HepG2 (cell line): ENCODE data around the gene PCDH12. TPM values are rescaled to one million over a fixed set of nuclear protein-coding genes. Genes with fewer than 3 reads are reported as not detected.

Experiments
- ARNT2 ChIP-seq: sonication (generic); formaldehyde crosslinking; IDR thresholded peaks from 2 replicates; pipeline ENCODE4 v1.8.0; 2022; ENCODE audit warnings: mild to moderate bottlenecking, low read depth, missing genetic modification reagents, moderate library complexity
- CENPT ChIP-seq: sonication (generic); formaldehyde crosslinking; IDR thresholded peaks from 2 replicates; pipeline ENCODE4 v1.8.0; 2022; ENCODE audit warnings: low read depth, mild to moderate bottlenecking, moderate library complexity, missing genetic modification reagents
- HMG20A ChIP-seq: IDR thresholded peaks from 2 replicates; pipeline ENCODE4 v1.6.1; 2016; ENCODE audit warnings: borderline replicate concordance
- JARID2 ChIP-seq: sonication (generic); formaldehyde crosslinking; IDR thresholded peaks from 2 replicates; pipeline ENCODE4 v1.8.1; 2023; ENCODE audit warnings: missing genetic modification reagents, inconsistent platforms; ENCODE audit not compliant: insufficient replicate concordance
- MED8 ChIP-seq: sonication (generic); formaldehyde crosslinking; IDR thresholded peaks from 2 replicates; pipeline ENCODE4 v1.8.1; 2023; ENCODE audit warnings: mild to moderate bottlenecking, missing genetic modification reagents; ENCODE audit not compliant: insufficient replicate concordance
- SNAI1 ChIP-seq: sonication (generic); formaldehyde crosslinking; IDR thresholded peaks from 2 replicates; pipeline ENCODE4 v1.5.0; 2020; ENCODE audit warnings: mild to moderate bottlenecking, missing genetic modification reagents, borderline replicate concordance
- ZNF260 ChIP-seq: sonication (generic); formaldehyde crosslinking; IDR thresholded peaks from 2 replicates; pipeline ENCODE4 v1.4.0; 2020; ENCODE audit warnings: missing genetic modification reagents, low read depth, mild to moderate bottlenecking, borderline replicate concordance
- ZNF44 ChIP-seq: sonication (generic); formaldehyde crosslinking; IDR thresholded peaks from 2 replicates; pipeline ENCODE4 v1.5.1; 2020; ENCODE audit warnings: mild to moderate bottlenecking, missing genetic modification reagents
- ZNF782 ChIP-seq: sonication (generic); formaldehyde crosslinking; IDR thresholded peaks from 2 replicates; pipeline ENCODE4 v1.4.0; 2020; ENCODE audit warnings: missing genetic modification reagents, mild to moderate bottlenecking, borderline replicate concordance
- polyA plus RNA-seq, 8 experiments: library from polyadenylated mRNA; depleted of rRNA in 3 of 8; stranded (reverse) in 7 of 8; unstranded in 1 of 8; fragments of >200 nt; fragmentation: Illumina TruSeq in 4 of 8; extraction: Trizol in 4 of 8; gene quantifications; 2 replicates each; pipeline versions ENCODE4 v1.2.1 to v1.2.3, GENCODE V29; 2011 to 2016; ENCODE audit warnings: low read depth in 4 of 8, missing spikeins in 1 of 8, mixed read lengths in 1 of 8; ENCODE audit not compliant: insufficient read depth in 1 of 8
- total RNA-seq, 5 experiments: library from RNA; depleted of rRNA; stranded (reverse); fragments of >200 nt; fragmentation: Illumina TruSeq; extraction: Trizol; gene quantifications; 2 replicates each; pipeline ENCODE4 v1.2.3, GENCODE V29; 2016; ENCODE audit warnings: low read depth in 1 of 5
- TF ChIP-seq, protein P1 (sequence below): sonication (generic); formaldehyde crosslinking; IDR thresholded peaks from 2 replicates; pipeline ENCODE4 v1.5.0; 2020; ENCODE audit warnings: mild to moderate bottlenecking, missing genetic modification reagents, borderline replicate concordance
- TF ChIP-seq, protein P2 (sequence below): sonication (generic); formaldehyde crosslinking; IDR thresholded peaks from 2 replicates; pipeline ENCODE4 v1.5.0; 2020; ENCODE audit warnings: missing genetic modification reagents
- TF ChIP-seq, protein P3 (sequence below): sonication (generic); formaldehyde crosslinking; IDR thresholded peaks from 2 replicates; pipeline ENCODE4 v1.5.1; 2020; ENCODE audit warnings: mild to moderate bottlenecking, missing genetic modification reagents, borderline replicate concordance

Gene PCDH12
- total and polyA plus RNA-seq, 2 of the 13 experiments (the other 11 are each of a cell fraction or from before 2014, with no cell fraction given), result not detected

DNA sequence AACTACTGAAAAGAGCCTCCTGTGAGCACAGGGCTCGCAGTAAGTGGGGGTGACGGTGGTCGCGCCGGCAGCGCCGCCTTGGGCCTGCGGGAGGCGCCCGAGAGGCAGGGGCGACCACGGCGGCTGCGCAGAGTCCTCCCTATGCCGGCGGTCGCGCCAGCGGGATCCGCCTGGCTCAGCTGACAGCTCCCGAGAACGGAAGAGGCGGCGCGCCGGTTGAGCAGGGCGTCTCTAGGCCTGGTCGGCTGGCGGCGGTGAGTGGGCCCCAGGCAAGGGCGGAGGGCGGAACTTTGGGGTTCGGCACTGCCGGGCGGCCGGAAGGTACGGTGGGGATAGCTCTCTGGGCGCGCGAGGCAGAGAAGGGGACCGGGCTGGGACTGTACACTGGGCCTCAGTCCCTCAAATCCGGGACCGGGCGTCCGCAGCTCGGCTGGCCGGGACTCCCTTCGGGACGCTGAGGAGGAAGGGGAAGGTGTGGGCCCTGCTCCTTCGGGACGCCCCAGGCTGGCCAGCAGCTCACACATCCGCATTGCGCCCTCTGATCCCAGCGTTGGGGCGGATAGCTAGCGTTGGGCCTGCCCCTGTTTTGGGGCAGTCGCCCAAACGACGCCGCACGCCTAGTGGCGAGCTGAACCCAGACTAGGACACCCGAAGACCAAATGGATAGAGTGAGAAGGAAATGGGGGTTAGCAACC lies 11.1 kb upstream of the PCDH12 start, which contains the start of gene RNF14 (continued):
- TF ChIP-seq ZNF260 (CRISPR knock-in tag) (no peak), ZNF782 (CRISPR knock-in tag) (peak; percentile 92; the same call in 1 of the 2 replicates), ZNF44 (no peak), CENPT (CRISPR knock-in tag) (no peak), ARNT2 (peak; percentile 91), HMG20A (CRISPR knock-in tag) (no peak), SNAI1 (CRISPR knock-in tag) (no peak), JARID2 (CRISPR knock-in tag) (no peak), MED8 (CRISPR knock-in tag) (peak; percentile 64)
- TF ChIP-seq, protein P1, sequence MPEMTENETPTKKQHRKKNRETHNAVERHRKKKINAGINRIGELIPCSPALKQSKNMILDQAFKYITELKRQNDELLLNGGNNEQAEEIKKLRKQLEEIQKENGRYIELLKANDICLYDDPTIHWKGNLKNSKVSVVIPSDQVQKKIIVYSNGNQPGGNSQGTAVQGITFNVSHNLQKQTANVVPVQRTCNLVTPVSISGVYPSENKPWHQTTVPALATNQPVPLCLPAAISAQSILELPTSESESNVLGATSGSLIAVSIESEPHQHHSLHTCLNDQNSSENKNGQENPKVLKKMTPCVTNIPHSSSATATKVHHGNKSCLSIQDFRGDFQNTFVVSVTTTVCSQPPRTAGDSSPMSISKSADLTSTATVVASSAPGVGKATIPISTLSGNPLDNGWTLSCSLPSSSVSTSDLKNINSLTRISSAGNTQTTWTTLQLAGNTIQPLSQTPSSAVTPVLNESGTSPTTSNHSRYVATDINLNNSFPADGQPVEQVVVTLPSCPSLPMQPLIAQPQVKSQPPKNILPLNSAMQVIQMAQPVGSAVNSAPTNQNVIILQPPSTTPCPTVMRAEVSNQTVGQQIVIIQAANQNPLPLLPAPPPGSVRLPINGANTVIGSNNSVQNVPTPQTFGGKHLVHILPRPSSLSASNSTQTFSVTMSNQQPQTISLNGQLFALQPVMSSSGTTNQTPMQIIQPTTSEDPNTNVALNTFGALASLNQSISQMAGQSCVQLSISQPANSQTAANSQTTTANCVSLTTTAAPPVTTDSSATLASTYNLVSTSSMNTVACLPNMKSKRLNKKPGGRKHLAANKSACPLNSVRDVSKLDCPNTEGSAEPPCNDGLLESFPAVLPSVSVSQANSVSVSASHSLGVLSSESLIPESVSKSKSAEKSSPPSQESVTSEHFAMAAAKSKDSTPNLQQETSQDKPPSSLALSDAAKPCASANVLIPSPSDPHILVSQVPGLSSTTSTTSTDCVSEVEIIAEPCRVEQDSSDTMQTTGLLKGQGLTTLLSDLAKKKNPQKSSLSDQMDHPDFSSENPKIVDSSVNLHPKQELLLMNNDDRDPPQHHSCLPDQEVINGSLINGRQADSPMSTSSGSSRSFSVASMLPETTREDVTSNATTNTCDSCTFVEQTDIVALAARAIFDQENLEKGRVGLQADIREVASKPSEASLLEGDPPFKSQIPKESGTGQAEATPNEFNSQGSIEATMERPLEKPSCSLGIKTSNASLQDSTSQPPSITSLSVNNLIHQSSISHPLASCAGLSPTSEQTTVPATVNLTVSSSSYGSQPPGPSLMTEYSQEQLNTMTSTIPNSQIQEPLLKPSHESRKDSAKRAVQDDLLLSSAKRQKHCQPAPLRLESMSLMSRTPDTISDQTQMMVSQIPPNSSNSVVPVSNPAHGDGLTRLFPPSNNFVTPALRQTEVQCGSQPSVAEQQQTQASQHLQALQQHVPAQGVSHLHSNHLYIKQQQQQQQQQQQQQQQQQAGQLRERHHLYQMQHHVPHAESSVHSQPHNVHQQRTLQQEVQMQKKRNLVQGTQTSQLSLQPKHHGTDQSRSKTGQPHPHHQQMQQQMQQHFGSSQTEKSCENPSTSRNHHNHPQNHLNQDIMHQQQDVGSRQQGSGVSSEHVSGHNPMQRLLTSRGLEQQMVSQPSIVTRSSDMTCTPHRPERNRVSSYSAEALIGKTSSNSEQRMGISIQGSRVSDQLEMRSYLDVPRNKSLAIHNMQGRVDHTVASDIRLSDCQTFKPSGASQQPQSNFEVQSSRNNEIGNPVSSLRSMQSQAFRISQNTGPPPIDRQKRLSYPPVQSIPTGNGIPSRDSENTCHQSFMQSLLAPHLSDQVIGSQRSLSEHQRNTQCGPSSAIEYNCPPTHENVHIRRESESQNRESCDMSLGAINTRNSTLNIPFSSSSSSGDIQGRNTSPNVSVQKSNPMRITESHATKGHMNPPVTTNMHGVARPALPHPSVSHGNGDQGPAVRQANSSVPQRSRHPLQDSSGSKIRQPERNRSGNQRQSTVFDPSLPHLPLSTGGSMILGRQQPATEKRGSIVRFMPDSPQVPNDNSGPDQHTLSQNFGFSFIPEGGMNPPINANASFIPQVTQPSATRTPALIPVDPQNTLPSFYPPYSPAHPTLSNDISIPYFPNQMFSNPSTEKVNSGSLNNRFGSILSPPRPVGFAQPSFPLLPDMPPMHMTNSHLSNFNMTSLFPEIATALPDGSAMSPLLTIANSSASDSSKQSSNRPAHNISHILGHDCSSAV (CRISPR knock-in tag), result no peak
- TF ChIP-seq, protein P2, sequence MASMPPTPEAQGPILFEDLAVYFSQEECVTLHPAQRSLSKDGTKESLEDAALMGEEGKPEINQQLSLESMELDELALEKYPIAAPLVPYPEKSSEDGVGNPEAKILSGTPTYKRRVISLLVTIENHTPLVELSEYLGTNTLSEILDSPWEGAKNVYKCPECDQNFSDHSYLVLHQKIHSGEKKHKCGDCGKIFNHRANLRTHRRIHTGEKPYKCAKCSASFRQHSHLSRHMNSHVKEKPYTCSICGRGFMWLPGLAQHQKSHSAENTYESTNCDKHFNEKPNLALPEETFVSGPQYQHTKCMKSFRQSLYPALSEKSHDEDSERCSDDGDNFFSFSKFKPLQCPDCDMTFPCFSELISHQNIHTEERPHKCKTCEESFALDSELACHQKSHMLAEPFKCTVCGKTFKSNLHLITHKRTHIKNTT (CRISPR knock-in tag), result no peak
- TF ChIP-seq, protein P3, sequence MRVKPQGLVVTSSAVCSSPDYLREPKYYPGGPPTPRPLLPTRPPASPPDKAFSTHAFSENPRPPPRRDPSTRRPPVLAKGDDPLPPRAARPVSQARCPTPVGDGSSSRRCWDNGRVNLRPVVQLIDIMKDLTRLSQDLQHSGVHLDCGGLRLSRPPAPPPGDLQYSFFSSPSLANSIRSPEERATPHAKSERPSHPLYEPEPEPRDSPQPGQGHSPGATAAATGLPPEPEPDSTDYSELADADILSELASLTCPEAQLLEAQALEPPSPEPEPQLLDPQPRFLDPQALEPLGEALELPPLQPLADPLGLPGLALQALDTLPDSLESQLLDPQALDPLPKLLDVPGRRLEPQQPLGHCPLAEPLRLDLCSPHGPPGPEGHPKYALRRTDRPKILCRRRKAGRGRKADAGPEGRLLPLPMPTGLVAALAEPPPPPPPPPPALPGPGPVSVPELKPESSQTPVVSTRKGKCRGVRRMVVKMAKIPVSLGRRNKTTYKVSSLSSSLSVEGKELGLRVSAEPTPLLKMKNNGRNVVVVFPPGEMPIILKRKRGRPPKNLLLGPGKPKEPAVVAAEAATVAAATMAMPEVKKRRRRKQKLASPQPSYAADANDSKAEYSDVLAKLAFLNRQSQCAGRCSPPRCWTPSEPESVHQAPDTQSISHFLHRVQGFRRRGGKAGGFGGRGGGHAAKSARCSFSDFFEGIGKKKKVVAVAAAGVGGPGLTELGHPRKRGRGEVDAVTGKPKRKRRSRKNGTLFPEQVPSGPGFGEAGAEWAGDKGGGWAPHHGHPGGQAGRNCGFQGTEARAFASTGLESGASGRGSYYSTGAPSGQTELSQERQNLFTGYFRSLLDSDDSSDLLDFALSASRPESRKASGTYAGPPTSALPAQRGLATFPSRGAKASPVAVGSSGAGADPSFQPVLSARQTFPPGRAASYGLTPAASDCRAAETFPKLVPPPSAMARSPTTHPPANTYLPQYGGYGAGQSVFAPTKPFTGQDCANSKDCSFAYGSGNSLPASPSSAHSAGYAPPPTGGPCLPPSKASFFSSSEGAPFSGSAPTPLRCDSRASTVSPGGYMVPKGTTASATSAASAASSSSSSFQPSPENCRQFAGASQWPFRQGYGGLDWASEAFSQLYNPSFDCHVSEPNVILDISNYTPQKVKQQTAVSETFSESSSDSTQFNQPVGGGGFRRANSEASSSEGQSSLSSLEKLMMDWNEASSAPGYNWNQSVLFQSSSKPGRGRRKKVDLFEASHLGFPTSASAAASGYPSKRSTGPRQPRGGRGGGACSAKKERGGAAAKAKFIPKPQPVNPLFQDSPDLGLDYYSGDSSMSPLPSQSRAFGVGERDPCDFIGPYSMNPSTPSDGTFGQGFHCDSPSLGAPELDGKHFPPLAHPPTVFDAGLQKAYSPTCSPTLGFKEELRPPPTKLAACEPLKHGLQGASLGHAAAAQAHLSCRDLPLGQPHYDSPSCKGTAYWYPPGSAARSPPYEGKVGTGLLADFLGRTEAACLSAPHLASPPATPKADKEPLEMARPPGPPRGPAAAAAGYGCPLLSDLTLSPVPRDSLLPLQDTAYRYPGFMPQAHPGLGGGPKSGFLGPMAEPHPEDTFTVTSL (CRISPR knock-in tag), result peak; percentile 87
